Measurements from ENCODE around the gene SLC34A2. TPM values are rescaled to one million over a fixed set of nuclear protein-coding genes. Genes with fewer than 3 reads are reported as not detected.

SLC34A2 gene
- total and polyA plus RNA-seq, 2 experiments from 2014 or later: not detected

DNA sequence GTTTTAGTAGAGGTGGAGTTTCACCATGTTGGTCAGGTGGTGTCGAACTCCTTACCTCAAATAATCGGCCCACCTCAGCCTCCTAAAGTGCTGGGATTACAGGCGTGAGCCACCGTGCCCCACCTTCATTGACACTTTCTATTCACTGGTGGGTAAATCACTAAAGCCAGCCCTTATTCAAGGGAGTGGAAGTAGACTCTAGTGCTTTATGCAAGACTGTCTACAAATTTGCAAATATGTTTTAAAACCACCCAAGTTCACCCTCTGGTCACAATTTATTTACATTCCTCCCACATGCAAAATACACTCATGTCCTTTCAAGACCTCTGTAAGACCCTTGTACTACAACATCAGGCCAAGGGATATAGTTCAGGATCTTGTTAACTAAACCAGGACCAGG is 45.0 kb downstream of the SLC34A2 start:
- H3K36me3 ChIP-seq (ENCODE audit: low read depth): no peaks in the 10 kb centered on the region
- no peak overlapping the region for H3K9ac ChIP-seq
- H3F3A ChIP-seq (ENCODE audit: insufficient read depth): no peaks in the 10 kb centered on the region
- no peaks in the 10 kb centered on the region for H3K79me2 ChIP-seq (ENCODE audit: insufficient read depth)
- peaks cover 10% of the 10 kb centered on the region for H3K27me3 ChIP-seq (replicated peaks; ENCODE audit: insufficient read depth)
- 75 to 82% methylated on average over 4 of the region's 4 CpGs for WGBS, 2 experiments (ENCODE audit: low coverage in 1 of 2, low lambda C conversion rate in 2 of 2, missing lambda C conversion rate in 2 of 2)
- no peak overlapping the region for H3K4me2 ChIP-seq (ENCODE audit: unreplicated experiment)
- H3K9me3 ChIP-seq (ENCODE audit: low read depth): no peaks in the 10 kb centered on the region
- TF ChIP-seq EZH2 (IDR thresholded peaks at IDR 0.05; ENCODE audit: insufficient read depth, poor library complexity, severe bottlenecking) (no peak), EZH2phosphoT487 (IDR thresholded peaks at IDR 0.05; ENCODE audit: insufficient read depth, low read depth) (no peak)
- in situ Hi-C loops (cut with MboI): no loop called here
- H2AFZ ChIP-seq: no peak overlapping the region
- H3K4me3 ChIP-seq: no peak overlapping the region
- H3K9me2 ChIP-seq (ENCODE audit: insufficient read depth): no peaks in the 10 kb centered on the region
- no peak for DNase-seq
- no peak overlapping the region for H3K27ac ChIP-seq
- H3K4me1 ChIP-seq (ENCODE audit: insufficient read depth): no peaks in the 10 kb centered on the region
- H4K20me1 ChIP-seq (ENCODE audit: insufficient read depth): no peaks in the 10 kb centered on the region

DNA sequence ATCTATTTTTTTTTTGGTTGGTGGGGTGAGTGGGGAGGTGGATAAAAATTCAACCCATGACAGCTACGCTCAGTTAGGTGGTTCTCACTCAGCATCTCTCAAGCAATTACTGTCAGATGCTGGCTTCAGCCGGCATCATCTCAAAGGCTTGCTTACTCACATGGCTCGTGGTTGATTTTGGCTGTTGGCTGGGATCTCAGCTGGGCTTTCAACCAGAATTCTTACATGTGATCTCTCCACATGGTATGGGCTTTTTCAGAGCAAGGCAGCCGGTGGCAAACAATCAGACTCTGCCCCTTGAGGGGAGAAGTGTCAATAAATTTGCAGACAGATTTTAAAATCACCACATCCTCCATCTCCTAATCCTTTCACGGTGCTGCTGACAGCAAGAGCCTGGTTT is 47.2 kb downstream of the SLC34A2 start:
- Histone ChIP-seq H3K27ac (no peak overlapping the region), H2AFZ (no peak overlapping the region), H3K9me3 (ENCODE audit: low read depth) (no peaks in the 10 kb centered on the region), H3K4me2 (ENCODE audit: unreplicated experiment) (no peak overlapping the region), H3K27me3 (replicated peaks; ENCODE audit: insufficient read depth) (no peaks in the 10 kb centered on the region), H3K79me2 (ENCODE audit: insufficient read depth) (no peaks in the 10 kb centered on the region), H3F3A (ENCODE audit: insufficient read depth) (no peaks in the 10 kb centered on the region), H3K9ac (no peak overlapping the region), H3K4me1 (ENCODE audit: insufficient read depth) (no peaks in the 10 kb centered on the region), H3K9me2 (ENCODE audit: insufficient read depth) (no peaks in the 10 kb centered on the region), H3K36me3 (ENCODE audit: low read depth) (no peaks in the 10 kb centered on the region), H4K20me1 (ENCODE audit: insufficient read depth) (no peaks in the 10 kb centered on the region), H3K4me3 (no peak overlapping the region)
- WGBS, 2 experiments (ENCODE audit: low coverage in 1 of 2, low lambda C conversion rate in 2 of 2, missing lambda C conversion rate in 2 of 2): 10% methylated on average over 4 to 5 of the region's 5 CpGs
- TF ChIP-seq EZH2phosphoT487 (IDR thresholded peaks at IDR 0.05; ENCODE audit: insufficient read depth, low read depth) (no peak), EZH2 (IDR thresholded peaks at IDR 0.05; ENCODE audit: insufficient read depth, poor library complexity, severe bottlenecking) (no peak)
- in situ Hi-C loops (cut with MboI): no loop called here
- DNase-seq: peak; percentile 81

- no peaks in the 10 kb centered on the region for H3K79me2 ChIP-seq (ENCODE audit: insufficient read depth)
- no peak for TF ChIP-seq EZH2 (IDR thresholded peaks at IDR 0.05; ENCODE audit: insufficient read depth, poor library complexity, severe bottlenecking)
- no peak for TF ChIP-seq EZH2phosphoT487 (IDR thresholded peaks at IDR 0.05; ENCODE audit: insufficient read depth, low read depth)
- DNase-seq: peak; percentile 30
These were observed 48.2 kb downstream of the SLC34A2 start for GRCh38 chr4:25703731-25704388.

DNA sequence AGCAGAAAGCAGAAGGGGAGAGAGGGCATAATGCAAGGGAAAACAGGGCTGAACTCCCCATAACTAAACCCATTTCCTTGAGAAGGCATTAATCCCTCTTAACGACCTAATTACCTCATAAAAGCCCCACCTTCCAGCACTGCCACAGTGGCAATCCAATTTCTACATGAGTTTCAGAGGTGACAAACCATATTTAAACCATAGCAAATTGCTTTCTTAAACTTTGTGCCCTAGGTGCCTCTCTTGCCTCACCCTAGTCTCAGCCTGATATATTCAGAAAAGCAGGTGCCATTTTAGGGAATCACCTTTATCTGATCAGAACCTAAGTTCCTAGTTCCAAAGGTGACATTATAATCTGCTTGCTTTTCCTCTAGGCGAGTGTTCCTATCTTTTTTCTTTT is 48.9 kb downstream of the SLC34A2 start:
- no peak for DNase-seq
- in situ Hi-C loops (cut with MboI): no loop called here
- Histone ChIP-seq H3K9me2 (ENCODE audit: insufficient read depth) (no peaks in the 10 kb centered on the region), H3K27ac (no peak overlapping the region), H3K79me2 (ENCODE audit: insufficient read depth) (no peaks in the 10 kb centered on the region), H3F3A (ENCODE audit: insufficient read depth) (no peaks in the 10 kb centered on the region), H3K4me1 (ENCODE audit: insufficient read depth) (no peaks in the 10 kb centered on the region), H3K9ac (no peak overlapping the region), H3K36me3 (ENCODE audit: low read depth) (no peaks in the 10 kb centered on the region), H3K4me2 (ENCODE audit: unreplicated experiment) (no peak overlapping the region), H3K27me3 (replicated peaks; ENCODE audit: insufficient read depth) (no peaks in the 10 kb centered on the region), H2AFZ (no peak overlapping the region), H4K20me1 (ENCODE audit: insufficient read depth) (no peaks in the 10 kb centered on the region), H3K4me3 (no peak overlapping the region), H3K9me3 (ENCODE audit: low read depth) (no peaks in the 10 kb centered on the region)
- TF ChIP-seq EZH2phosphoT487 (IDR thresholded peaks at IDR 0.05; ENCODE audit: insufficient read depth, low read depth): no peak
- no peak for TF ChIP-seq EZH2 (IDR thresholded peaks at IDR 0.05; ENCODE audit: insufficient read depth, poor library complexity, severe bottlenecking)
- WGBS, 2 experiments (ENCODE audit: low coverage in 1 of 2, low lambda C conversion rate in 2 of 2, missing lambda C conversion rate in 2 of 2): 43 to 58% methylated on average over 2 of the region's 2 CpGs

More at GRCh38 chr4:25703731-25704388, 48.2 kb downstream of the SLC34A2 start:
- H3K27ac ChIP-seq: no peak overlapping the region
- H2AFZ ChIP-seq: no peak overlapping the region
- 43 to 46% methylated on average over 3 of the region's 3 CpGs for WGBS, 2 experiments (ENCODE audit: low coverage in 1 of 2, low lambda C conversion rate in 2 of 2, missing lambda C conversion rate in 2 of 2)
- H3F3A ChIP-seq (ENCODE audit: insufficient read depth): no peaks in the 10 kb centered on the region
- H3K9me3 ChIP-seq (ENCODE audit: low read depth): no peaks in the 10 kb centered on the region
- no peak overlapping the region for H3K9ac ChIP-seq
- no peak overlapping the region for H3K4me2 ChIP-seq (ENCODE audit: unreplicated experiment)
- no peaks in the 10 kb centered on the region for H4K20me1 ChIP-seq (ENCODE audit: insufficient read depth)
- H3K4me3 ChIP-seq: no peak overlapping the region
- no peaks in the 10 kb centered on the region for H3K27me3 ChIP-seq (replicated peaks; ENCODE audit: insufficient read depth)
- H3K4me1 ChIP-seq (ENCODE audit: insufficient read depth): no peaks in the 10 kb centered on the region
- in situ Hi-C loops (cut with MboI): no loop called here
- H3K36me3 ChIP-seq (ENCODE audit: low read depth): no peaks in the 10 kb centered on the region
- no peaks in the 10 kb centered on the region for H3K9me2 ChIP-seq (ENCODE audit: insufficient read depth)
